ENCODE data around the gene GGACT.
"Not testable (repeated sequence)": the region's sequence is repeated elsewhere in the genome, so short reads cannot be mapped to it uniquely, and the experiment has no call there.

GGACT gene

GRCh38 chr13:100528820-100529219, 59.8 kb downstream of the GGACT start:
- no peak for DNase-seq (ENCODE audit: low read depth)
- no peak overlapping the region for H3K4me3 ChIP-seq (ENCODE audit: control insufficient read depth, low read depth, low read length)
- TF ChIP-seq, protein P1, sequence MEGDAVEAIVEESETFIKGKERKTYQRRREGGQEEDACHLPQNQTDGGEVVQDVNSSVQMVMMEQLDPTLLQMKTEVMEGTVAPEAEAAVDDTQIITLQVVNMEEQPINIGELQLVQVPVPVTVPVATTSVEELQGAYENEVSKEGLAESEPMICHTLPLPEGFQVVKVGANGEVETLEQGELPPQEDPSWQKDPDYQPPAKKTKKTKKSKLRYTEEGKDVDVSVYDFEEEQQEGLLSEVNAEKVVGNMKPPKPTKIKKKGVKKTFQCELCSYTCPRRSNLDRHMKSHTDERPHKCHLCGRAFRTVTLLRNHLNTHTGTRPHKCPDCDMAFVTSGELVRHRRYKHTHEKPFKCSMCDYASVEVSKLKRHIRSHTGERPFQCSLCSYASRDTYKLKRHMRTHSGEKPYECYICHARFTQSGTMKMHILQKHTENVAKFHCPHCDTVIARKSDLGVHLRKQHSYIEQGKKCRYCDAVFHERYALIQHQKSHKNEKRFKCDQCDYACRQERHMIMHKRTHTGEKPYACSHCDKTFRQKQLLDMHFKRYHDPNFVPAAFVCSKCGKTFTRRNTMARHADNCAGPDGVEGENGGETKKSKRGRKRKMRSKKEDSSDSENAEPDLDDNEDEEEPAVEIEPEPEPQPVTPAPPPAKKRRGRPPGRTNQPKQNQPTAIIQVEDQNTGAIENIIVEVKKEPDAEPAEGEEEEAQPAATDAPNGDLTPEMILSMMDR (IDR thresholded peaks at IDR 0.05; ENCODE audit: control insufficient read depth, insufficient read depth, low read depth, low read length, missing control alignments): no peak

DNA sequence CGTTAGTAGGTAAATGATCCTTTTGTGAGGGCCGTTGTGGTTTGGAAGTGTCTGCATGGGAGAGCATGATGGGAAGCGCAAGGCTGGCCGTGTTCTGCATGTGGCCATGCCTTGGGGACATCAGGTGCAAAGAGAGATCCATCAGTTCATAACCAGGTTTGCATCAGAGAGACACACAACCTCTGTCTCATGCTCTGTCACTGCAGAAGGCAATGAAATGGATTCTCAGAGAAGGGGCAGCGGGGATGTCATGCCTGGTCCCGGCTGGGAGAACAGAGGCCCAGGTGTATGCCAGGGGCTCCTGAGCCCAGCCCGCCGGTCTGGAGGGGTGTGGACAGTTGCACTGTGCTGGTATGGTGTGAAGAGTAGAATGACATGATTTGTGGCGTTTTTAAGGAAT, 60.2 kb downstream of the GGACT start:
- TF ChIP-seq, protein P1 (IDR thresholded peaks at IDR 0.05; ENCODE audit: control insufficient read depth, insufficient read depth, low read depth, low read length, missing control alignments): no peak
- no peak overlapping the region for H3K4me3 ChIP-seq (ENCODE audit: control insufficient read depth, low read depth, low read length)
- no peak for DNase-seq (ENCODE audit: low read depth)

- TF ChIP-seq, protein P1 (IDR thresholded peaks at IDR 0.05; ENCODE audit: control insufficient read depth, insufficient read depth, low read depth, low read length, missing control alignments): no peak
- no peak for DNase-seq (ENCODE audit: low read depth)
- no peak overlapping the region for H3K4me3 ChIP-seq (ENCODE audit: control insufficient read depth, low read depth, low read length)
Observed at GRCh38 chr13:100527644-100528043, 60.9 kb downstream of the GGACT start.

DNA sequence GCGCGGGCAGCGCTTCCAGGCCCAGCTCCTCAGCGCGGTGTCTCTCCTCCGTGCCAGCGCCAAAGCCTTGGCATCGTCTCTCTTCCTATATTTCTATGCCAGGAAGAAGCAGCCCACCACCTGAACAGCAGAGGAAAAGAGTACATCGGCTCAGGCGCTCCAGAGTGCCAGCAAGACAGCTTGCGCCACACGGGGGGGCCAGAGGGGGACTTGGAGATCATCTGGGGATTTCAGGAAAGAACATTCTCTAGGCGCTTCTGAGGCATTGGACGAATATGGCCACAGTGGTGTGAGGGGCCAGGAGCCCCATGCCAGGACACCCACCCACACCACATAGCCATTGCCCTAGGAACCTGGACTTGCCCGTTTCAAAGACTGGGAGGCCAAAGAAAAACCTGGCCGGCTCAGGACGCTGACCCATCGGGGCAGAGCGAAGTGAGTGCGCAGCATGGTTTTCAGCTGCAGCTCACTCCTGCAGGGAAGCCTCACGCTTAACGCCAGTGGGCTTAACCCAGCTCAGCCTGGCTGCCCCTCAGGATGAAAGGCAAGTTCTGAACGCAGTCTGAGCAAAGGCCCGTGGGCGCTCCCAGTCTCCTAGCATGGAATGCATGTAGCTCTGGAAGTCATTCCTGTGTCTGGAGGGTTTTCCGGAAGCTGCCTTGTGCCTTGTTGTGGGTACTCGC, 62.1 kb downstream of the GGACT start:
- H3K4me3 ChIP-seq (ENCODE audit: control insufficient read depth, low read depth, low read length): no peak overlapping the region
- TF ChIP-seq, protein P1 (IDR thresholded peaks at IDR 0.05; ENCODE audit: control insufficient read depth, insufficient read depth, low read depth, low read length, missing control alignments): no peak
- no peak for DNase-seq (ENCODE audit: low read depth)

DNA sequence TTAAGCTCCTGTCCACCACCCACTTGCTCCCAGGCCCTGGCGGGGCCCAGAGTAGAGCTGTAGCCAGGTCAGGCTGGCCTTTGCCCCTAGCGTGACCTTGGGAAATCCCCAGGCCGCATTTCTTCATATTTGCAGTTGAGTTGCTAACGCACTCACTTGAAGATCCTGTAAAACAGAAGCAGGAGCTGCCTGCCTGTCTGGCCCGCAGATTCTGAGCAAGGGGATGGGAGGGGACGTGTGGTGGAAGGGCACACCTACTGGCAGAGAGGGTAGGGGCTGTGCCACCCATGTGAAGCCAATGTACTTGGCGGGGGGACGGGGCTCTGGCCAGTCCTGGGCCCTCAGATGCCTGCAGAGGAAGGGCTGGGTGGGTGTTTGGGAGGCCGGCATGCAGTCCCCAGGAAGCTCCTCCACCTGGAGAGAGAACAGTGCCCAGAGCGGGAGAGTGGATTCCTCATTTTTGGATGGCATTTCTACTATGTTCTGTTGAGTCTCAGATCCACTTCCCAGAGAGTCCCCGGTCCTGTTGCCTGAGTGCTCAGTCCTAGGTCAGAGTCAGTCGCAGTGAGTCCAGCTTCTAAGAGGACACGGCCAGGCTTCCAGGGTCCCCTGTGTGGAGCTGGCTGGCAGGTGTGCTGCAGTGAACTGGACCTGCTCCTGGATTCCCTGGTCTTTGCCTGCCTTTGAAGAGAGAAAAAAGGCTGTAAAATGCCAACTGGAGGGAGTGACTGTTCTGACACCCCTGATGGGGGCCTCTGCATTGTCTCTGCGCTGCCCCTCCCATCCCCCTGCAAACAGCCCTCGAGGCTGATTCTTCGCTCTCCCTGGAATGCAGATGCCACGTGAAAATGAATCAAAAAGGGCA, 62.9 kb downstream of the GGACT start:
- no peak overlapping the region for H3K4me3 ChIP-seq (ENCODE audit: control insufficient read depth, low read depth, low read length)
- TF ChIP-seq, protein P1 (IDR thresholded peaks at IDR 0.05; ENCODE audit: control insufficient read depth, insufficient read depth, low read depth, low read length, missing control alignments): no peak
- DNase-seq (ENCODE audit: low read depth): no peak

DNA sequence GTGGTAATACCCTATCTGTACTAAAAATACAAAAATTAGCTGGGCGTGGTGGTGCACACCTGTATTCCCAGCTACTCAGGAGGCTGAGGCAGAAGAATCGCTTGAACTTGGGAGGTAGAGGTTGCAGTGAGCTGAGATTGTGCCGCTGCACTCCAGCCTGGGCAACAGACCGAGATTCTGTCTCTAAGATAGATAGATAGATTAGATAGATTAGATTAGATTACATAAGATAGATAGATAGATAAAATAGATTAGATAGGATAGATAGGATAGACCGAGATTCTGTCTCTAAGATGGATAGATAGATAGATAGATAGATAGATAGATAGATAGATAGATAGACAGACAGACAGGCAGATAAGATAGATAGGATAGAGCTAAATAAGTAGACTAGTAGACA, 63.9 kb downstream of the GGACT start:
- not testable (repeated sequence) for DNase-seq (ENCODE audit: low read depth); H3K4me3 ChIP-seq (ENCODE audit: control insufficient read depth, low read depth, low read length)

GRCh38 chr13:100523981-100524386, 64.6 kb downstream of the GGACT start:
- no peak for DNase-seq (ENCODE audit: low read depth)
- TF ChIP-seq, protein P1 (IDR thresholded peaks at IDR 0.05; ENCODE audit: control insufficient read depth, insufficient read depth, low read depth, low read length, missing control alignments): no peak

More at GRCh38 chr13:100523981-100524386, 64.6 kb downstream of the GGACT start:
- no peak overlapping the region for H3K4me3 ChIP-seq (ENCODE audit: control insufficient read depth, low read depth, low read length)
